HG03378 (cell line): ENCODE measurements around the gene NOTCH1.

Source experiments
- ATAC-seq: cut with Tn5 transposase; IDR thresholded peaks from one replicate; pipeline ENCODE4 v1.9.1; 2021; ENCODE audit warnings: mild to moderate bottlenecking, moderate library complexity; ENCODE audit not compliant: unreplicated experiment

NOTCH1 gene

GRCh38 chr9:136471802-136472487 is 73.9 kb downstream of the NOTCH1 start:
- no peak for ATAC-seq

- ATAC-seq, result no peak
Measured at GRCh38 chr9:136470792-136471469, 74.9 kb downstream of the NOTCH1 start.

DNA sequence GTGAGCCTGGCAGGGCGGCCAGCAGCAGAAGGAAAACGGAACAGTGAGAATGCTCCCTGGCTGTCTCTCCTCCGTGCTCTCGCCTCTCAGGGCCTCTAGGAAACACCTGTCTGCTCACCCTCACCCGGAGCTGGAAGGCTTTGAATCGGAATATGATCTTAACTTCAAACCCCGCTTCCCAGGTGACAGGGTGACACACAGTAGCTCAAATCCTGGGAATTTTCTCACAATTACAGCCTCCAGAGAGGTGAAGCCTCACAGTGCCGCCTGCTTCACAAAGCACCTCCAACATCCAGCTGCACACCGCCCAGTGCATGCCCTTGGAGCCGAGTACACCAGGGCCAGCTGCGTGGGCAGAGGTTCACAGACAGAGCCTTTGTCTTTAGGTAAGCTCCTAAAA is 75.5 kb downstream of the NOTCH1 start:
- no peak for ATAC-seq

GRCh38 chr9:136467766-136468165 is 78.1 kb downstream of the NOTCH1 start:
- ATAC-seq, result no peak

DNA sequence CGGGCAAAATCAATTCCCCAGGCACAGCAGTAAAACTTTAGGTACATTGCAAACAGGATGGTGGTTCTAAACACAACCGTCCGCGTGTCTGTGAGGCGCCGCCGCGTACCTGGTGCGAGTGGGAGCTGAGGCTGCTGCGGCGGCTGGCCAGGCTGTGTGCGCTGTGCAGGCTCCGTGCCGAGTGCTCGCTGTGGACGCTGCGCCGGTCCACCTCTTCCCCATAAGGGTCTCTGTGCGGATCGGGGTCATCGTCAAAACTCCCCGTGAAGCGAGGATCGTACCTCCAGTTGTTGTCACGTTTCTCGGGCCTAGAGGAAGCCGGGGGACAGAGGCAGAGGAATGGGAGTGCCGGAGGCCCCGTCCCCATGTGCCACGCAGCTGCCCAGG is 79.7 kb downstream of the NOTCH1 start:
- no peak for ATAC-seq

DNA sequence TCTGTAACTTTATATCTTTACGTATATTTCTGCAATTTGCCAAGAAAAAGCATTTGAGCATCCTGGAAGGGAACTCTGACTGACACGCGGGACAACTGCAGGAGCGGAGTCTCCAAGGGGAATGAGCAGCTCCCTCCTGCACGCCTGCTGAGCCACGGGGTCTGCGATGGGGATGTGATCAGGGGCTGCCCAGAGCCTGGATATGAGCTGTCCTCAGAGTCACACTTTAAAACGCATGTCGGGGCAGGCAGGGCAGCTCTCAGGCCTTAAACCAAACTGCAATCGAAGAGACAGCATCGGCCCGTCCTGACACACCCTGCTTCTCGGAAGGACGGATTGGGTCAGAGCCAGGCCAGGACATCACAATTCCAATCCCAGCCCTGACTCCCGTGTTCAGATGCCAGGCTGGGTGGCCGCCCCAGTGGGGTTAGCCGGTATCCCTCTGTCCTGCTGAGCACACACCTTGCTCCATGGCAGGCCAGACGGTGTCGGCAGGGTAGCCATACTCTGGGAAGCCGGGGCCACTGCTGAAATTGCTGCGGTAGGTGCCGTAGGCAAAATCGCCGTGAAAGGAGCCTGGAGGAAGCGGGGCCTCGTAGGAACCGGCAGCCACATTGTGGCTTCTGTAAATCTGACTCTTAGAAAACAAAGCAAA is 80.2 kb downstream of the NOTCH1 start:
- ATAC-seq, result no peak

DNA sequence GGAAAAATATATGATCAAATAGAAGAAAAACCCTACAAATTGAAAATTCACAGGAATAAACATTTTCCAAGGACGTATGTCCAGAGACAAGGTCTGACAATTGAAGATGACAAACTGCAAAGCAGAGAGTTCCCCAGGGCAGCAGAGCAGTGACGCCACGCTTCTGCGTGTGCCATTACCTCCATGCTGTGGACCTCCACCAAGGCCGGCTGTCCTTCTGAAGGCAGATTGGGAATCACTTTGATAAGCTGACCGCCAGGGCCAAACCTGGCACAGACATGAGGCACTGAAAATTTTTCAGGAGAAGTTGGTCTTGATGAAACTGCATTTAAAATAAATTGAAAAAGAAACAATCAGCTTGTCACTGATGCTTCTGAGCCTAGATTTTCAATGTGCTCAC is 81.6 kb downstream of the NOTCH1 start:
- no peak for ATAC-seq

- no peak for ATAC-seq
Measured at GRCh38 chr9:136463578-136463977, 82.3 kb downstream of the NOTCH1 start.

DNA sequence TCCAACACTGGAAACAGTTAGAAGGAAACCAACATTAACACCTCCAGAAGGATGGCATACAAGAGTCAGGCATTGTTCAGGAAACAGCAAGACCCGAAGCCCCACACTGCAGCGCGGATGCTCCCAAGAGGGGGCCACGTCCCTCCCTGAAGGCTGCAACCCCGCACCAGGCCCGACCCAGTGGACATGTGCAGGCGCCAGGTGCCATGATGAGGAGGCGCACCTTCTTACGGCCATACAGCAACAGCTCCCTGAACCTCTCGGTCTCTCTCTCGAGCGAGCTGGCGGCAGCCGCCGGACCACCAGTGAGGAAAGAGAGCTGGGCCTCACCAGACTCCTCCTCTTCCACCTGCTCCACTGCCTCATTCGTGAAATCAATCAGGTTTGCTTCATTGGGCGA is 83.2 kb downstream of the NOTCH1 start:
- ATAC-seq, result no peak

GRCh38 chr9:136460772-136461325 is 85.0 kb downstream of the NOTCH1 start:
- no peak for ATAC-seq

- no peak for ATAC-seq
Measured at GRCh38 chr9:136459425-136459824, 86.4 kb downstream of the NOTCH1 start.

- ATAC-seq, result no peak
Measured at GRCh38 chr9:136457326-136457725, 88.5 kb downstream of the NOTCH1 start.

- ATAC-seq, result no peak
Measured at GRCh38 chr9:136456258-136456657, 89.6 kb downstream of the NOTCH1 start.

- ATAC-seq, result no peak
Measured at GRCh38 chr9:136455043-136456002, 90.5 kb downstream of the NOTCH1 start.

DNA sequence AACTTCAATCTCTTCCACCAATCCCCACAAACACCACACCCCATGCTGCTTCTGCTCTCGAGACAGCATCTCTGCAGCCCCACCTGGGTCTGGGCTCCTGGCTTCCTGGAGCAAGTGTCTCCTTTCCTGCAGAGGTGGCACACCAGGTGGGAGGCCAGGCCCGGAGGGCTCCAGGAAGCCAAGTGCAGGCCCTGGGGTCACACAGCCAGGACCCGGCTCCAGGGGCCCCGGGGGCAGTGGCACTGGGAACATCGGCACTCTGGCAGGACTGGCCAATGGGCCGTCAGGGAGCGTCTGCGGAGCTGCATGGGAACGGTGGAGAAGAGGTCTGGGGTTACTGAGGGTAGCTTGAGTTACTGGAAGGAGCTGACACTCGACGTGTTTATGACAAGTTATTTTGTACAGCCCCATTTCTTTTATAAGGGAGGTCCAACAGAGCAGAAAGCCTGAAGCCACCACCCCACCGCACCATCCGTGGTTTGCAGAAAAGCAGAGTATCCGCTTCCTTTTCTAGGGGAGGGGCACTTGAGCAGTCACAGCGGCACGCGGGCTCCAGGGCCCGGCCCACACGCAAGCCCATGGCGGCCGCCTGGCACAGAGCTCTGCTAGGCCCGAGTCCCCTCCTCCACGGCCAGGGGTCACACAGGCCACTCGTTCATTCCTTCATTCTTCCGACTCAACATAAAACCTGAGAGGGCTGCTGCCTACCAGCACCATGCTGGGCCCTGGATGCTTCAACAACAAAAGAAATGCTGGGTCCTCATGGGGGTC is 91.6 kb downstream of the NOTCH1 start:
- ATAC-seq, result no peak

DNA sequence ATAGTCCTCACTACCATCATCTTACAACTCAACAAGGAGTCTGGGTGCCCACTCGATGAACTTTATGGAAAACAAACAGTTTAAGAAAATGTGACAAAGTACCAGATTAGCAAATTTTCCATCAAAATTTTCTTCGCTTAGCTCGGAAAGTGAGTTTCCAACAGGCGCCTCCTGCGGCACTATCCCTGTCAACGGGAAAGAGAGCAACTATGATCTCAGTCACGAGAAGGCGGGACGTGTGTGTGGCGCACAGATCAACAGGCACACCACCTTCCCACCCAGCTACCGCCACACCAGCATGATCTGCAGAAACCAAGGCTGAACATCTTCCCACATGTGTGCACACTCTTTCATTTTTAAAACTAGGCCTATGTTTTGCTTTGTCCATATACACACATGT is 92.5 kb downstream of the NOTCH1 start:
- no peak for ATAC-seq

- ATAC-seq, result no peak
Measured at GRCh38 chr9:136451221-136451877, 94.5 kb downstream of the NOTCH1 start.

- no peak for ATAC-seq
Measured at GRCh38 chr9:136448655-136449054, 97.2 kb downstream of the NOTCH1 start.

- ATAC-seq, result no peak
Measured at GRCh38 chr9:136447173-136447778, 98.6 kb downstream of the NOTCH1 start.
